Measurements from ENCODE around the gene GAB3. TPM values are rescaled to one million over a fixed set of nuclear protein-coding genes. Genes with fewer than 3 reads are reported as not detected.

GAB3 gene
- total RNA-seq, 6 experiments from 2014 or later: 0.64 to 1.7 (median 1.1) TPM

GRCh38 chrX:154732421-154733065, 18.3 kb downstream of the GAB3 start:
- intact Hi-C loops (cut with DNase I): no loop called here
- Histone ChIP-seq H3K36me3 (no peaks in the 10 kb centered on the region), H3K9me3 (no peaks in the 10 kb centered on the region), H3K4me3 (no peak overlapping the region), H3K27me3 (no peaks in the 10 kb centered on the region), H3K27ac (peak overlapping the region in 2 of 3 donors; percentile 6 to 59), H3K4me1 (peaks cover 0 to 27% (median 8%) of the 10 kb centered on the region in 4 donors)
- WGBS (ENCODE audit: insufficient coverage, low coverage, low lambda C conversion rate, missing lambda C conversion rate): 42% methylated on average over 2 of the region's 5 CpGs
- ATAC-seq (no peak), DNase-seq (no peak)
- TF ChIP-seq CTCF (IDR thresholded peaks at IDR 0.05) (no peak), POLR2A (IDR thresholded peaks at IDR 0.05) (no peak)

- no peak overlapping the region for H3K4me3 ChIP-seq
- DNase-seq (no peak), ATAC-seq (peak in 2 of 4 donors; percentile 8 to 15)
- H3K27ac ChIP-seq: peak overlapping the region in 1 of 3 donors; percentile 10
- H3K36me3 ChIP-seq: no peaks in the 10 kb centered on the region
- H3K27me3 ChIP-seq: no peaks in the 10 kb centered on the region
- H3K9me3 ChIP-seq: no peaks in the 10 kb centered on the region
- H3K4me1 ChIP-seq: peaks cover 0 to 31% (median 9%) of the 10 kb centered on the region in 4 donors
- no peak for TF ChIP-seq POLR2A (IDR thresholded peaks at IDR 0.05)
- no peak for TF ChIP-seq CTCF (IDR thresholded peaks at IDR 0.05)
- WGBS (ENCODE audit: insufficient coverage, low coverage, low lambda C conversion rate, missing lambda C conversion rate): 65% methylated on average over 7 of the region's 7 CpGs
- intact Hi-C loops (cut with DNase I): no loop called here
Measured at GRCh38 chrX:154731881-154732280, 19.0 kb downstream of the GAB3 start.

- H3K27me3 ChIP-seq: no peaks in the 10 kb centered on the region
- no peaks in the 10 kb centered on the region for H3K36me3 ChIP-seq
- no peaks in the 10 kb centered on the region for H3K9me3 ChIP-seq
- intact Hi-C loops (cut with DNase I): no loop called here
- peak overlapping the region in 1 of 3 donors; percentile 5 for H3K27ac ChIP-seq
- H3K4me3 ChIP-seq: no peak overlapping the region
- TF ChIP-seq POLR2A (IDR thresholded peaks at IDR 0.05) (no peak), CTCF (IDR thresholded peaks at IDR 0.05) (no peak)
- ATAC-seq: no peak
- no peak for DNase-seq
- peaks cover 0 to 31% (median 9%) of the 10 kb centered on the region in 4 donors for H3K4me1 ChIP-seq
- 79% methylated on average over 5 of the region's 5 CpGs for WGBS (ENCODE audit: insufficient coverage, low coverage, low lambda C conversion rate, missing lambda C conversion rate)
Measured at GRCh38 chrX:154731184-154731583, 19.7 kb downstream of the GAB3 start.

- Histone ChIP-seq H3K36me3 (no peaks in the 10 kb centered on the region), H3K4me3 (no peak overlapping the region), H3K4me1 (peaks cover 0 to 31% (median 9%) of the 10 kb centered on the region in 4 donors), H3K27me3 (no peaks in the 10 kb centered on the region), H3K27ac (peak overlapping the region; percentile 0 to 34 (median 15)), H3K9me3 (no peaks in the 10 kb centered on the region)
- intact Hi-C loops (cut with DNase I): no loop called here
- 48% methylated on average over 6 of the region's 6 CpGs for WGBS (ENCODE audit: insufficient coverage, low coverage, low lambda C conversion rate, missing lambda C conversion rate)
- TF ChIP-seq CTCF (IDR thresholded peaks at IDR 0.05) (no peak), POLR2A (IDR thresholded peaks at IDR 0.05) (no peak)
- ATAC-seq (peak; percentile 76 to 90 (median 79)), DNase-seq (peak; percentile 73 to 88 (median 75))
Measured at GRCh38 chrX:154730253-154730891, 20.5 kb downstream of the GAB3 start.

All from right lobe of liver (tissue), 6 donors.